Activated CD4-positive, CD25-positive, alpha-beta regulatory T cell treated with anti-CD3 and anti-CD28 coated beads, Interleukin-2, amount 50 U/mL, for 24 hours (primary cell): ENCODE results near the gene SLC9A9.
A peak's percentile ranks its signal among the peaks of the same experiment; 100 is the strongest.

ENCODE experiments used
- ATAC-seq, 2 donors: fragments of 150-1000 bp; cut with Tn5 transposase; one replicate each; pipeline ENCODE4 v1.10.0; 2021; ENCODE audit warnings: mild to moderate bottlenecking in 1 of 2, moderate library complexity in 1 of 2

Gene SLC9A9

DNA sequence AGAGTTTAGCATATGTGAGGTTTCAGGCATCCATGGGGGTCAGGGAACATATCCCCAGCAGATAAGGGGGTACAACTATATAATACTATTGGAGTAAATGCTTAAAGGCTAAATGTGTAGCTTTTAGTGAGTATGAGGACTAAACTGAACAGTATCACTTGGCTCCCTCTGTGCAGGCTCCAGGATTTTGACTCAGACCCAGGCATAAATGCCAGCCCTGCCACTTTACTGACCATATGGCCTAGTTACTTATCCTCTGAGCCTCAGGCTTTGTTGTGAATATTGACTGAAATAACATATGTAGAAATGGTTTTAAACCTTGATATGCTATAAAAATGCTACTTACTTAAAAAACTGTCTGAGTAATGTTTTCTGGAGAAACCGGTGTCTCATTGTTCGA is 577.1 kb downstream of the SLC9A9 start:
- no peak for ATAC-seq

- ATAC-seq: no peak
These were observed 578.5 kb downstream of the SLC9A9 start for GRCh38 chr3:143269741-143270140.

- ATAC-seq: no peak
These were observed 580.3 kb downstream of the SLC9A9 start for GRCh38 chr3:143267989-143268388.

- peak in 1 of 2 donors; percentile 20 for ATAC-seq
These were observed 581.3 kb downstream of the SLC9A9 start for GRCh38 chr3:143266927-143267326.

DNA sequence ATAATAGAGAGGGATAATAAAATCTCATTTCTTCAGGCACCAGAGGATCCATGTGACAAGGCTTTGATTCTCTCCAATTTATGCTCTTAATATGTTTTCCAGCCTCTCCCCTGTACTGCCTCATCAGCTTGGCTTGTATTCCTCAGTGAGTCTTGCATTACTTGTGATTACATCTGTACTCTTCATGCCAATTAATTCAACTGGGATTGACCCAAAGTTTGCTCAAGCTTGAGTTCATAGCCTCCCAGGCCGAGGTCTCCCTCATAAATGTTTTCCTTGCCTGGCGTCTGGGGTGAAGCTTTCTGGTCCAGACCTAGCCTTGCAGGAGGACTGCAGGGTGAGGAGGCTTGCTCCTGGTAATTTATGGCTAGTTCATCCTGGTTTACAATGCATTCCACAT is 581.8 kb downstream of the SLC9A9 start:
- no peak for ATAC-seq

GRCh38 chr3:143265501-143266070 is 582.7 kb downstream of the SLC9A9 start:
- ATAC-seq: no peak

DNA sequence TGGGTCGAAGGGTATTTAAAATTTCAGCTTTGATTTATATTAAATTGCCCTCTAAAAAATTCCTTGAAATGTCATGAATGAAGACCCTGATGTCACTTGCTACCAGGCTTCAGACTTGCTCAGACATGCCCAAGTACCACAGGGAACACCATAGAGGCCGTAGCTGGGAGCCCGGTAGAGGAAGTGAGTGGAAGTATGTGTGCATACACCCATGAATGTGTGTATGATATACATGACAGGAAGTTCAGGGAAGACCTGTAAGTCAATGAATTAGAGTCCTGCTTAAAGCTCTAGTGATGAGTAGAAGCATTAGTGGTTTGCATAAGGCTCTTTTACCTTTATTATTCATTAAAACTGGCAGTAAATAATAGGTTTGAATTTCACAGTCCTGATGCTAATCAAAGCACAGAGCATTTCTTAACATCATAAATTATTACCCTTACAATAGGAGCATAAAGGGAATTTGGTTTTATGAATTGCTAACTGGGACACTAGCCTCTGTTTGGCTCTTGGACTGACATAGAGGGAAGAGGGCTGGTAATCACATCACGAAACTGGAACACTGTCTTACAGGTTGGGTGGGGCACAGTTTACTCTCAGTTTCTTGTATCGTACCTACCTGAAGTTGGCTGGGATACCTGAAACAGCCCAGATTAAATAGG is 584.3 kb downstream of the SLC9A9 start:
- ATAC-seq: no peak

DNA sequence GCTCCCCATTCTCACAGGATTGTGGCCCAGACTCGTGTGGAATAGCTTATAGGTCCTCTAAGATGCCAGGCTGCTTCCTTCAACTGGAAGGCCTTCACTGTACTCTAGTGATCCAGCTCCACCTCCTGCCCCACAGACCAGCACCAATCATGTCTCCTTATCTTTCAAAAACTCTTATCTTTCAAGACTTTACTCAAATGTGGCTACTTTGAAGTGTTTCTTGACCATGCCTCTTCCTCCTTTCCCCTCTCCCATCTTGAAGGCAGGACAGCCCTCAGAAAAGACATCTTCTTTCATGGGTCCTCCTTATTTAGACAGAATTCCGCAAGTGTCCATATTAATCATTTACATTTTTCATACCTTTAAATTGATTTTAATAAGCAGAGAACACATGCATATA is 586.4 kb downstream of the SLC9A9 start:
- ATAC-seq: no peak

DNA sequence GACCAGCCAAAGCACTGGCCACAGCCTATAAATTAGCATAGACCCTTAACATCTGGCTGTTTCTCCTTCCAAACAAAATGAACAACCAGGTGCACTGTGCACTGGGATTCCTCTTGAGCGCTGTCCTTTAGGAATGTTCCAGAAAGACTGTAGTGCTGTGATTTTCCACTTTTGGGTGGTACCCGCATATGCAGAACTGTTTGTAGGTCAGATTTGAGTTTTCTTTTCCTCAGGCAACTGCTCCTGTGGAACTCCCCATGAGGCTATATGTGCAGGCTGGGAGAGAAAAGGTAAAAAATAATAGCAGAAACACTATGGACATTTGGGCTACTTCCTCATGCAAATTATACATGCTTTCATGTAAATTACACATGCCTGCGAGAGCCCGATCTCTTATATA is 589.6 kb downstream of the SLC9A9 start:
- ATAC-seq: no peak

GRCh38 chr3:143256416-143256815 is 591.9 kb downstream of the SLC9A9 start:
- ATAC-seq: no peak

DNA sequence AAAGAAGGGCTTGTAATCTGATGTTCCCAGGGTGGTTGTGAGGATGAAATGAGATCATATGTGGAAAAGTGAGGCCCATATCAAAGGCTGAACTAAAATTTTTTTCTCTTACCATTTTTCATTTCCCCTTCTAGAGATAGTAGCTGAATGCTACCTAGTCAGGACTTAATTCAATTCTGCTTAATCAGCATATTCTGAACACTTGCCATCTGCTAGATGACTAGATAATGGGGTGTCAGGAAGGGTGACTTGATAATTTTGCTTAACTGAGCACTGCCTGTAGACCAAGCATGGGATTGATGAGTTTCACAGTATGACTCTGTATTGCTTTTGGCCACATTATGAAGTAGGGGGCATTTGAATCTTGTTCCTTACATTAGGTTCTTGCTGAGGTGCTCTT is 592.5 kb downstream of the SLC9A9 start:
- no peak for ATAC-seq

- no peak for ATAC-seq
These were observed 595.3 kb downstream of the SLC9A9 start for GRCh38 chr3:143252931-143253330.

GRCh38 chr3:143249014-143249413 is 599.3 kb downstream of the SLC9A9 start:
- ATAC-seq: no peak

- no peak for ATAC-seq
These were observed 601.2 kb downstream of the SLC9A9 start for GRCh38 chr3:143247073-143247472.

- ATAC-seq: no peak
These were observed 602.6 kb downstream of the SLC9A9 start for GRCh38 chr3:143245692-143246091.

DNA sequence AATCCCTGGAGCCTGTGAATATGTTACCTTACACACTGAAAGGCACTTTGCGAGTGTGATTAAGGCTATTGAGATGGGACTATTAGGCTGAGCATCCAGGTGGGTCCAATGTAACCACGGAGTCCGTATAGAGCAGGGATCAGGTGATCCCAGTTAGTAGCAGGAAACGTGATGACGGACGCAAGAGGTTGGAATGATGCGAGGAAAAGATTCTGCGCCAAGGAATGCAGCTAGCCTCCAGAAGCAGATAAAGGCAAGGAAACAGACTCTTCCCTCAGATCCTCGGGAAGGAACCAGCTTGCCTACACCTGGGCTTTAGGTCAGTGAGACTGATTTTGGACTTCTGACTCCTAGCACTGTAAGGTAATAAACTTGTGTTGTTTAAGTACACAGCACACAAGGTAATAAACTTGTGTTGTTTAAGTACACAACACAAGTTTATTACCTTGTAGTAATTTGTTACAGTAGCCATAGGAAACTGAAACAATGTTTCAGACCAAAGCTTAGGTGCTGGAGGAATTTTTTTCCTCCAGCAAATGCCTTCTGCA is 603.7 kb downstream of the SLC9A9 start:
- ATAC-seq: no peak

DNA sequence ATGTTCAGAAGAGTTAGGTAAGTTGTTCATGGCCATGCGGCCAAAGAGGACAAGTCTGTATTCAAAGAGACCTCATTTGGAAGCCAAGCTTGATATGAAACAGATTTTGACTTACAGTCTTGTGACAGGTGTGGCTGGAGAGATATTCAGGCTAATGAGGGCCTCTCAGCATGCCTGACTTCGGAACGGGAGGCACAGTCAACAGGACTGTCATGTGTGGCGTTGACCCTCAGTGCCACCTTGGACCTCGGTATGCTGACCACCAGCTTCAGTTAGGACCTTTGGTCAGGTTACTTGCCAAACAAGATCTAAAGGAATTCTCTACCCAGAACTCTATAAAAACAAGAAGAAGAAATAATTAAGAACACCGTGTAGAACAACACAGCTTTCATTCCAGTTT is 604.6 kb downstream of the SLC9A9 start:
- no peak for ATAC-seq

GRCh38 chr3:143242691-143243090 is 605.6 kb downstream of the SLC9A9 start:
- ATAC-seq: no peak

DNA sequence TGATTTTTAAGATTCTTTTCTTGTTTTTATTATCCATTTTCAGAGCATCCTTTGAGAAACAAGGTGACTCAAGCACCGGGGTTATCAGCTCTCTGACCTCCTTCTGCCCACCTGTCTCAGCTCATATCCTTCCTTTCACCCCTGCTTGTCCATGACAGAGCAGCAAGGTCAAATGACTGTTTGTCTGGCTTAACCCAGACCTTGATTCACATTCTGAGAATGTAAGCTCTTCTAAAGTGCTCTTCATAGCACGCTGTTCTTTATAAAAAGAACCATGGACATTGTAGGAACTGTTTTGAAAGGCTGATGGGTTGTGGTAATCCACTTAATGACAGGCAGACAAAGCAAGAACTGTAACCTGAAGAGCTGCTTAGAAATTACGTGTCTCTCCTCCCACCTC is 606.2 kb downstream of the SLC9A9 start:
- no peak for ATAC-seq

- ATAC-seq: no peak
These were observed 606.8 kb downstream of the SLC9A9 start for GRCh38 chr3:143241481-143241951.

- ATAC-seq: no peak
These were observed 607.4 kb downstream of the SLC9A9 start for GRCh38 chr3:143240886-143241285.

DNA sequence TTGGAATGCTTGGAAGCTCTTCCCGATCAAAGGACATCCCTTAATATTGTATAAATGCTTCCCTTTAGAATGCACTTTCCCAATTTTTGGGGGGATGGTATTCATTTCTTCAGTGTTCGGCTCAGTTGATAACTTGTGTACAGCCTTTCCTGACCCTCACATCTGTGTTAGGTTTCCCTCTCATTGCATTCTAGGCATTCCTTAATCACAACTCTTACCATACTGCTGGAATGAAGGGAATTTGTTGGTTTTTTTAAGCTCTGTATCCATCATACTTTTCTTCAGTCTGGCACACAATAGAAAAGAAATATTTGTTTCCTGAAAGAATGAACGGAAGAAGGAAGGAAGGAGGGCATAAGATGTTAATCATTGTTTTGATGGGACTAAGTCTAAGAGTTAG is 609.2 kb downstream of the SLC9A9 start:
- no peak for ATAC-seq

GRCh38 chr3:143237077-143237627 is 611.1 kb downstream of the SLC9A9 start:
- ATAC-seq: no peak
